ENCODE data around the gene TMEM218.

DNA sequence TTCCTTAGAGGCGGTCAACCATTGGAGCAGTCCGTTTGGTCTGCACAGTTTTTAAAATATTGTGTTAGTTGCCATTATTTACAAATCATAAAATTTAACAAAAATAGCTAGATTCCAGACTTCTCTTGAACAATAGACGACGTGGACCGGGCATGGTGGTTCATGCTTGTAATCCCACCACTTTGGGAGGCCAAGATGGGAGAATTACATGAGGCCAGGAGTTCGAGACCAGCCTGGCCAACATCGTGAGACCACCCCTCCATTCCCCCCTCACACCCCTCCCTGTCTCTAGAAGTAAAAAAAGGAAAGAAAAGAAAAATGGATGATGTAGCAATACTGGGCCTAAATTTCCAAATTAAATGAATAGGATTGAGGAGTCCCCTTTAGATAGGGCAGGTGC is 47.4 kb downstream of the TMEM218 start:
- no peak for TF ChIP-seq EZH2 (IDR thresholded peaks at IDR 0.05; ENCODE audit: low read depth)
- TF ChIP-seq, protein P1, sequence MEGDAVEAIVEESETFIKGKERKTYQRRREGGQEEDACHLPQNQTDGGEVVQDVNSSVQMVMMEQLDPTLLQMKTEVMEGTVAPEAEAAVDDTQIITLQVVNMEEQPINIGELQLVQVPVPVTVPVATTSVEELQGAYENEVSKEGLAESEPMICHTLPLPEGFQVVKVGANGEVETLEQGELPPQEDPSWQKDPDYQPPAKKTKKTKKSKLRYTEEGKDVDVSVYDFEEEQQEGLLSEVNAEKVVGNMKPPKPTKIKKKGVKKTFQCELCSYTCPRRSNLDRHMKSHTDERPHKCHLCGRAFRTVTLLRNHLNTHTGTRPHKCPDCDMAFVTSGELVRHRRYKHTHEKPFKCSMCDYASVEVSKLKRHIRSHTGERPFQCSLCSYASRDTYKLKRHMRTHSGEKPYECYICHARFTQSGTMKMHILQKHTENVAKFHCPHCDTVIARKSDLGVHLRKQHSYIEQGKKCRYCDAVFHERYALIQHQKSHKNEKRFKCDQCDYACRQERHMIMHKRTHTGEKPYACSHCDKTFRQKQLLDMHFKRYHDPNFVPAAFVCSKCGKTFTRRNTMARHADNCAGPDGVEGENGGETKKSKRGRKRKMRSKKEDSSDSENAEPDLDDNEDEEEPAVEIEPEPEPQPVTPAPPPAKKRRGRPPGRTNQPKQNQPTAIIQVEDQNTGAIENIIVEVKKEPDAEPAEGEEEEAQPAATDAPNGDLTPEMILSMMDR (conservative IDR thresholded peaks at IDR 0.05) = no peak

Data from PC-9 (cell line).